NOMO-1 treated with dmso at 0.1 percent for 144 hours (cell line): ENCODE data around the gene IGFBP2.

Experiments used
- DNase-seq: peaks from one replicate; lab custom pipeline; 2025; ENCODE audit not compliant: unreplicated experiment; lab: John Stamatoyannopoulos, UW

IGFBP2 gene

DNA sequence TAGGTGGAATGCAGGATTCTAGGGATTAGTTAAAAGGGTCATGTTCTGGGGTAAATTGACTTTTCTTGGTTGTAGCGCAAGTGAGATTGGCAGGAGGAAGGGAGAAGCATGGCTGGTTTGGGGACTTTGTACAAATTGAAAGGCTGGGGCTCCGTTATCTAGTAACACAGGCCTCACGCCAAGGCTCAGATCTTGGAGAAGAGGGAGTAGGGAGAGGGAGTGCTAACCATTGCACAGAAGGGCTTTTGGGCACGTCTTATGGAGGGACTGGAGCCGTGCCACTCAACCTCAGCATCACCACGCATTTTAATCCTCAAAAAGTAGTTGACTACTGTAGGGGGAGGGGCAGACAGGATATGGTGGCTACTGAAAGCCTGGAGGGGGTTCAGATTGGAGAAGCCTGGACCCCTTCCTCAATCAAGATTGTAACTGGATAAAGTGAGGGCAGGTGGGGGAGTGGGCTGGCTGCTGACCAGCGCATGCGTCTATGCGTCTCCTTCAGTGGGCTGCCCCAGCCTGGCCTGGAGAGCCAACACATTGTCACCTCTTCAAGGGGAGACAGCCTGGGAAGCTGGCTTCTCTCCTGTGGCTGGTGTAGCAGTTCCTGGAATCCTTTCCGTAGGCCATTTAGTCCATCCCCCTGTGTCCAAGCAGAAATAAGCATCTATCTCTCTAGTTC lies 47.9 kb downstream of the IGFBP2 start:
- DNase-seq = no peak

GRCh38 chr2:216681683-216682082 lies 48.5 kb downstream of the IGFBP2 start:
- no peak for DNase-seq

- DNase-seq = peak; percentile 75
Measured at GRCh38 chr2:216683846-216684245, 50.6 kb downstream of the IGFBP2 start.

DNA sequence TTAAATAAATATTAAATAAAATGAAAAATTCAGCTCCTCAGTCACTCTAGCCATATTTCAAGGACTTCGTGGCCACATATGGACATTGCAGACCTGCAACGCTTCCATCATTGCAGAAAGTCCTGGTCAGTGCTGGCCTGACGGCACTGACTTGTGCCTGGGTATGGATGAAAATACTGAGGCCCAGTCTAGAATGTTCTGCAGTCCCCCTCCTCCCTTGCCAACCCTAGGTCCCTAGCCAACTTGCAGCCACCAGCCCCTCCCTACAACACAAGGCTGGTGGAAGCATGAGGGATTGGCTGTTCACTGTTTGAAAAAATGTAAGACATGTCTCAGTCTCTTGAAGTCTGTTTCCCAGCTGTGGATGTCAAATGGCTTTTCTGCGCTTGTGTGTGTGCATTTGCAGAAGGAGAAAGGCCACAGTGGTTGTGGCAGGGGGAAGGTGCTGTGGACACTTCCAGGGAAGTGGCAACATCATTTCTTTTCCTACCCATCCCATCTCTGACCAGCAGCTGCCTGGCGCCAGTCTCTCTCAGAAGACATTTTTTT lies 52.2 kb downstream of the IGFBP2 start:
- DNase-seq = no peak

- DNase-seq = no peak
Measured at GRCh38 chr2:216687111-216687510, 53.9 kb downstream of the IGFBP2 start.

- no peak for DNase-seq
Measured at GRCh38 chr2:216687646-216688045, 54.4 kb downstream of the IGFBP2 start.

- DNase-seq = no peak
Measured at GRCh38 chr2:216688731-216689340, 55.6 kb downstream of the IGFBP2 start.

DNA sequence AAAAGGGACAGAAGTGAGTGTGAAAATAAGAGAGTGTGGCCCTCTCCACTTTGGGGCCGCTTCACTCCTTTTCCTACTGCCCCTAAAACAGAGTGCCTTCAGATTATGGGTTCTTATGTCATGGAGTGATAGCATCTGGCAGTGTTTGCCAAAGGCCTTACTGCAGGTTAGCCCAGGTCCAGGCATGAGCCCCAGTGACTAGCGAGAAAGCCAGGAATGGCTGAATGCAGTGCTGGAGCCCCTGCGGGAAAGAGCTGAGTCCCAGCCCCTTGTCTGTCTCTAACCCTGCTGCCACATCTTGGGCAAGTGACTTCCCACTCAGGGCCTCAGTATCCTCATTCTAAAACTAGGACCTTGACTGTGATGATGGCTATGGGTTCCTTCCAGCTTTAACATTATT lies 56.2 kb downstream of the IGFBP2 start:
- DNase-seq = no peak

DNA sequence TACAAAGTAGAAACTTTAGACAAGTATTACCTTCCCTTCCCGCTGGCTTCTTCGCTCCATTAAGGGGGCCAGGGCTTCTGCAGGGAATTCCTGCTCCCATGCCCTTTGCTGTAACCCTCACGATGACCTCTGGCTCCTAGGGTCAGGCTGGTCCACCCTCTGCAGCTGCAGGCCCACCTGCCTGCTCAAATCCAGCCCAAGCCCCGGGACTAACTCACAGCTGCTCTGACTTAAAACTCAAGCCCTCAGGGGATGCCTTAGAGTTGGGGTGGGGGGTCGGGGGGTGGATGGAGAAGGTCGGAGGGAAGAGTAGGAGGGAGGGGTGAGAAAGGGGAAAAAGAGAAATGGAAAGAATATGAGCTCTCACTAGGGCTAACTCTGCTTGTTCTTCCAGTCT lies 57.2 kb downstream of the IGFBP2 start:
- no peak for DNase-seq

DNA sequence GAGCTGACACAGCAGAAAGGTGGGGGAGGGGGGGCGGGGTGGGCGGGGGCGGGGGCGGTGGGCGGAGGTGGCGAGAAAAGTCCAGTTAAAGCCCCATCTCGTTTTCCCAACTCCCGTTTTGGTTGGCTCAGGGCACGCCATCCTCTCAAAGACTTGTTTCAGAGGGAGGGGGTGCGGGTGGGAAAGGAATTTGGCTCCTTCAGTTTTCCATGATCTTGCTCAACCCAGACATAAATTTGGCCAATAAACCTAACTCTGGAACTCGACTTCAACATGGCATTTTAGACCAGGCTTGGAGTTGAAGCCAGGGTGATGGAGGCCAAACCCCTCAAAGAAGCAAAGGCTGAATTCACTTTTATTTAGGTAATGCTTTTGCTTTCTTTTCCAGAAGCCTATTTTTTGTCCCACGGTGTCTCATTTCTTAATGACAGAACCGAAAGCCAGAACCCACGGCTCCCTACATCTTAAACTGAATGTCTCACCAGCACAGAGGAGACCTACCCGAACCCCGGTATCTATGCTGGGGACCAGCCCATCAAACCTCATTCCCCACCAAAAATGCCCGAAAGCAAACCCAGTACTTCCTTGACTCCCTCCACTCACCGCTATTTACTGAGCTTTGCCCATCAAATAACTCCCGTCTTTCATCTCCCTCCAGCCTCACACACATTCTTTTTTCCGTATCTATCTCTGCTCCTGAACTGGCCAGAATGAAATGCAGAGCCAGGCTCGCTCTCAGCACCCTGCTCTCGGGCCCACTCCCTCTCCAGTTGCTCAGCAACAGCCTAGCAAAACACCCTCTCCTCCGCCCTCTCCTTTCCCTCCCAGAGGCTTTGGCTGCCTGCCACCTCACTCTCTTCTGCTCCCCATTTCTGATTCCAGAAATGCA lies 57.9 kb downstream of the IGFBP2 start:
- no peak for DNase-seq

DNA sequence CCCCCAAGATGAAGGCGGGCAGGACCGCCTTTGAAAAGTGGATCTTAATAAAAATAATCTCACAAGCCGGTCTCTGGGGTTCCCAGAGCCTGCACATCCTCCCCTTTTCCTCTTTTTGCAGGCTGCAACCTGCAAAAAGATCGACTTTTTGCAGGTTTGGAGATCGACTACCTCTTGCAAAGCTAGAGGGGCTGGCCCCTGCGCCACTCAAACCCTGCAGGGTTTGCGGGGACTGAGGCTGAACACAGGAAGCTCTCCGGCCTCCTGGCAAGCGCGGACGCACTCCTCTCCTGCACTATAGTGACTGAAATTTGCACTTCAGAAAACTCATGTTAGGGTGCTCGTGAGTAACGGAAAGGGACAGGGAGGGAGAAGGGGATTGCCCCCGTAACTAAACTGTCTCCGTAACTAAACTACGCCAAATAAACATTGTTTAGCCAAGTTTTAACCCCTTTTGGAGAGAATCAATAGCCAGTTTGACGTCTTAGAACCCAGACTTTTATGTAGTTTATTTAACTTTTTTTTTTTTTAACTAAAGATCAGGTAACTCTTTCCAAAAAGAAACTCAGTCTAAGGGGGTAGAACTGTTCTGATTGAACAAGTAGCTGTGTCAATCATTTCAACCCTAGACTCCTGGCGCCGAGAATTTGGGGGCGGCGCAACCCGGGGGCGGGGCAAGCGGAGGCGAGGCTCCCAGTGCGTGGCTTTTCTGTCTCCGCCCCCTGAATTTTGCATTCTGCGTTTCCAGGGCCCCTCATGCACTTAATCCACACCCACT lies 59.6 kb downstream of the IGFBP2 start:
- DNase-seq = peak; percentile 4

GRCh38 chr2:216693414-216694080 lies 60.3 kb downstream of the IGFBP2 start:
- no peak for DNase-seq

GRCh38 chr2:216694082-216694825 lies 61.0 kb downstream of the IGFBP2 start:
- no peak for DNase-seq

DNA sequence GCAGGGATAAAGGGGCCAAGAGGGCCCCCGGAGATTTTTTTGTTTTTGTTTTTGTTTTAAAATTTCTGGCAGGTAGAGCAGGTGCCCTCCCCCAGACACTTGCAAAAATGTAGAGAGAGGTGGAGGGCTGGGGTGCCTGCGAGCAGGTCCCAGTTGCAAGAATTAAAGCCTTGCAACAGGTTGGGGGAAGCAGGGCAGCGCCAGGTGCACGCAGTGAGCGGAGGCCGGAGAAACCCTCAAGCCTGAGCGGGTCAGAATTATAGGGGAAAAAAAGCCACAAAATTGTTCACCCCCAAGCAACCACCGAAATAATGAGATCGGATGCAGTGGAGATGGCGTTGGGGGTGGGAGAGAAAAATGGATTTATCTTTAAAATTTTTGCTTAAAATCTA lies 61.6 kb downstream of the IGFBP2 start:
- no peak for DNase-seq

DNA sequence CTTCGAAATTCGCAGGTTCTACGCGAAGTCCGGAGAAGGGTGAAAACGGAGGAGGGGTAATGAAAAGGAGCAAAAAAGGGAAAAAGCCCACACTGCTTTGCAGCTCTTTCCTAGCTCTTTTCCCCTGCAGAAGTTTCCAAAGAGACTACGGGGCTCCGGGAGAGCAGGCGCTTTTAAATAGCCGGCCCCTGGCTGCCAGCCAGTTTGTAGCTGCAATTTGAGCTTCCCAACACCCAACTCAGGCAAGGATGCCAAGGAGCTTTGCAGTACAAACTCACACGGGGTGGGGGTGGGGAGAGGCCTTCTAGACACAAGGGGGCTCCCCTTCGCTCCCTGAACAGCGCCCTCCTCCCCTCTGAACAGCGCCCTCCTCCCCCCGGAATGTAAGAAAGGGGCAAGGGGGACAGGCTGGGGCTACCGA lies 62.2 kb downstream of the IGFBP2 start, which contains the start of gene IGFBP5:
IGFBP5 (minus strand) TSS at position 149 of the 421 bp plus-strand sequence. CDS start 774 bp downstream, outside the sequence.
- DNase-seq = no peak

DNA sequence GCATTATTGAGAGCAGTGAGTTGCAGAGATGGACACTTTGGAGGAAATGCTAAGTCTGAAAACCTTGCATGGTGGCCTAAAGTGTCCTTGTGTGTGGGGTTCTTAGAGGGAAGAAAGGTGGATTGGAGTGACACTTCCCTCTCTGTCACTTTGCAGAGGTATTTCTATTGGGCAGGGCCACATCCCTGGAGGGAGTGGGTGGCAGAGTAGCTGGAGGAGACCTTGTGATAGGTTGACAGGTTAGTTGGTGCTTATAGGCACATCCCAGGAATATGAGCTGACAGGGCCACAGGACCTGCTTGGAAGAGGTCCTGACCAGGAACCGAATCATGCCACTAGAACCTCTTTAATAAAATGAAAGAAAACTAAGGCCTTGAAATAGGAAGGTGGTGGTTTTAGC lies 63.1 kb downstream of the IGFBP2 start:
- no peak for DNase-seq

GRCh38 chr2:216696751-216697560 lies 63.7 kb downstream of the IGFBP2 start:
- DNase-seq = peak; percentile 25

- no peak for DNase-seq
Measured at GRCh38 chr2:216698293-216698692, 65.1 kb downstream of the IGFBP2 start.

- no peak for DNase-seq
Measured at GRCh38 chr2:216698895-216699294, 65.7 kb downstream of the IGFBP2 start.
